ENCODE results near the gene SNRPA. TPM values are rescaled to one million over a fixed set of nuclear protein-coding genes. Genes with fewer than 3 reads are reported as not detected.
A peak's percentile ranks its signal among the peaks of the same experiment; 100 is the strongest.
"Not testable (repeated sequence)": the region's sequence is repeated elsewhere in the genome, so short reads cannot be mapped to it uniquely, and the experiment has no call there.

The SNRPA gene
- total RNA-seq, 1 experiment from 2014 or later: 225 TPM

- no peak for DNase-seq
- Histone ChIP-seq H3K9me3 (ENCODE audit: control insufficient read depth, low read depth, low read length) (no peaks in the 10 kb centered on the region), H2BK15ac (ENCODE audit: low read depth, low read length) (no peak overlapping the region), H3K18ac (ENCODE audit: insufficient read length, low read depth, low read length) (no peak overlapping the region), H4K5ac (ENCODE audit: insufficient read length, low read depth, low read length) (no peak overlapping the region), H3K27me3 (ENCODE audit: insufficient read depth, low read length) (no peaks in the 10 kb centered on the region), H3T11ph (ENCODE audit: low read length) (no peak overlapping the region), H2AFZ (ENCODE audit: low read length) (no peak overlapping the region), H3K23me2 (ENCODE audit: insufficient read length, low read depth, low read length, poor library complexity, severe bottlenecking) (no peaks in the 10 kb centered on the region), H3K56ac (ENCODE audit: insufficient read length, low read depth, low read length) (no peak overlapping the region), H3K79me2 (ENCODE audit: insufficient read depth, low read length) (no peaks in the 10 kb centered on the region), H3K23ac (ENCODE audit: insufficient read length, low read depth, low read length) (no peak overlapping the region), H3K14ac (ENCODE audit: insufficient read depth, low read length) (no peak overlapping the region), H4K91ac (ENCODE audit: insufficient read length, low read depth, low read length) (no peak overlapping the region), H2BK5ac (ENCODE audit: insufficient read length, low read length) (no peak overlapping the region), H2AK5ac (ENCODE audit: insufficient read length, low read length) (no peak overlapping the region), H3K27ac (ENCODE audit: insufficient read length, low read depth, low read length) (no peak overlapping the region), H2BK120ac (ENCODE audit: low read depth, low read length, poor library complexity, severe bottlenecking) (no peak overlapping the region), H4K20me1 (ENCODE audit: control insufficient read depth, insufficient read depth, insufficient read length) (no peaks in the 10 kb centered on the region), H3K4me1 (ENCODE audit: insufficient read depth, low read length) (no peaks in the 10 kb centered on the region), H4K8ac (replicated peaks; ENCODE audit: insufficient read length, low read depth, low read length) (no peak overlapping the region), H3K79me1 (ENCODE audit: insufficient read depth, low read depth, low read length, poor library complexity, severe bottlenecking) (no peaks in the 10 kb centered on the region), H2BK20ac (ENCODE audit: low read depth, low read length, poor library complexity, severe bottlenecking) (no peak overlapping the region), H3K4ac (ENCODE audit: low read depth, low read length) (no peak overlapping the region), H2BK12ac (ENCODE audit: insufficient read length, low read depth, low read length) (no peak overlapping the region), H3K4me2 (ENCODE audit: insufficient read depth, insufficient read length, low read length) (no peak overlapping the region), H3K9ac (ENCODE audit: extremely low read depth, insufficient read length, low read length) (no peak overlapping the region)
- TF ChIP-seq CTCF (conservative IDR thresholded peaks at IDR 0.05): no peak
- no peaks in the 10 kb centered on the region for H3K4me1 Mint-ChIP-seq
- no peaks in the 10 kb centered on the region for H3K27me3 Mint-ChIP-seq (ENCODE audit: low read depth)
- H3K9me3 Mint-ChIP-seq: no peaks in the 10 kb centered on the region
- no peak overlapping the region for H3K4me3 Mint-ChIP-seq
- WGBS (ENCODE audit: extremely low coverage, insufficient read length, low lambda C conversion rate): no CpG with 5 or more reads among the region's 10 CpGs
- H3K27ac Mint-ChIP-seq: peak overlapping the region in 1 of 3 experiments; percentile 7; a peak in 1 of 7 replicates
- H3K36me3 Mint-ChIP-seq (ENCODE audit: insufficient read depth in 1 of 3, low read depth in 3 of 3): peaks cover 59 to 80% (median 70%) of the 10 kb centered on the region in 3 experiments
Observed at GRCh38 chr19:40763963-40764362, 13.0 kb downstream of the SNRPA start.

DNA sequence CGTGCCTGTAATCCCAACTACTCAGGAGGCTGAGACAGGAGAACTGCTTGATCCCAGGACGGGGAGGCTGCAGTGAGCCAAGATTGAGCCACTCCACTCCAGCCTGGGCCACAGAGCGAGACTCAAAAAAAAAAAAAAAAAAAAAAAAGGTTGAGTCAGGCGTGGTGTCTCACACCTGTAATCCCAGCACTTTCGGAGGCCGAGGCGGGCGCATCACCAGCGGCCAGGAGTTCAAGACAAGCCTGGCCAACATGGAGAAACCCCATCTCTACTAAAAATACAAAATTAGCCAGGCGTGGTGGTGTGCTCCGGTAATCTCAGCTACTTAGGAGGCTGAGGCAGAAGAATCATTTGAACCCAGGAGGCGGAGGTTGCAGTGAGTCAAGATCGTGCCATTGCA lies 15.4 kb downstream of the SNRPA start:
- H3K4me2 ChIP-seq (ENCODE audit: insufficient read depth, insufficient read length, low read length); H3K9ac ChIP-seq (ENCODE audit: extremely low read depth, insufficient read length, low read length); H3K4me1 ChIP-seq (ENCODE audit: insufficient read depth, low read length); H2BK15ac ChIP-seq (ENCODE audit: low read depth, low read length); H3K23ac ChIP-seq (ENCODE audit: insufficient read length, low read depth, low read length); H3K4me3 Mint-ChIP-seq; H4K5ac ChIP-seq (ENCODE audit: insufficient read length, low read depth, low read length); H3K27me3 Mint-ChIP-seq (ENCODE audit: low read depth); H3K27me3 ChIP-seq (ENCODE audit: insufficient read depth, low read length); H2BK12ac ChIP-seq (ENCODE audit: insufficient read length, low read depth, low read length); H4K8ac ChIP-seq (replicated peaks; ENCODE audit: insufficient read length, low read depth, low read length); H3K23me2 ChIP-seq (ENCODE audit: insufficient read length, low read depth, low read length, poor library complexity, severe bottlenecking); H2BK20ac ChIP-seq (ENCODE audit: low read depth, low read length, poor library complexity, severe bottlenecking); H3K4me1 Mint-ChIP-seq; H3K18ac ChIP-seq (ENCODE audit: insufficient read length, low read depth, low read length); H3K9me3 ChIP-seq (ENCODE audit: control insufficient read depth, low read depth, low read length); H3K79me1 ChIP-seq (ENCODE audit: insufficient read depth, low read depth, low read length, poor library complexity, severe bottlenecking); H2BK5ac ChIP-seq (ENCODE audit: insufficient read length, low read length); H3K4ac ChIP-seq (ENCODE audit: low read depth, low read length); H3K79me2 ChIP-seq (ENCODE audit: insufficient read depth, low read length); H3K9me3 Mint-ChIP-seq; H4K91ac ChIP-seq (ENCODE audit: insufficient read length, low read depth, low read length); H3K14ac ChIP-seq (ENCODE audit: insufficient read depth, low read length); DNase-seq; H2AFZ ChIP-seq (ENCODE audit: low read length); H2BK120ac ChIP-seq (ENCODE audit: low read depth, low read length, poor library complexity, severe bottlenecking); H3K27ac ChIP-seq (ENCODE audit: insufficient read length, low read depth, low read length); H3K56ac ChIP-seq (ENCODE audit: insufficient read length, low read depth, low read length); H3T11ph ChIP-seq (ENCODE audit: low read length); H2AK5ac ChIP-seq (ENCODE audit: insufficient read length, low read length); H4K20me1 ChIP-seq (ENCODE audit: control insufficient read depth, insufficient read depth, insufficient read length): not testable (repeated sequence)
- Mint-ChIP-seq H3K27ac (peak overlapping the region in 2 of 3 experiments; percentile 40 to 67; a peak in 2 of 7 replicates), H3K36me3 (ENCODE audit: insufficient read depth in 1 of 3, low read depth in 3 of 3) (peaks cover 46 to 64% (median 48%) of the 10 kb centered on the region in 3 experiments)
- no CpG with 5 or more reads among the region's 13 CpGs for WGBS (ENCODE audit: extremely low coverage, insufficient read length, low lambda C conversion rate)
